Osteoblast (primary cell): ENCODE data around the gene ABCA13. TPM values are rescaled to one million over a fixed set of nuclear protein-coding genes. Genes with fewer than 3 reads are reported as not detected.

ENCODE experiments used
- DNase-seq: peaks from one replicate; pipeline ENCODE4 v3.0.0; 2011; ENCODE audit warnings: low spot score, mixed read lengths; ENCODE audit not compliant: insufficient read length; ENCODE audit errors: missing footprints
- H2AFZ ChIP-seq: 2 replicates; pipeline ENCODE4 v1.6.0; 2011; ENCODE audit warnings: mild to moderate bottlenecking, low read length
- H3K27ac ChIP-seq: 2 replicates; pipeline ENCODE4 v1.5.1; 2011; ENCODE audit warnings: mild to moderate bottlenecking, low read depth, low read length, moderate library complexity
- H3K27me3 ChIP-seq: 2 replicates; pipeline ENCODE4 v1.6.0; 2012; ENCODE audit warnings: mild to moderate bottlenecking, control low read depth, inconsistent platforms, low read length, moderate library complexity; ENCODE audit not compliant: insufficient read depth
- H3K36me3 ChIP-seq: 2 replicates; pipeline ENCODE4 v1.5.1; 2011; ENCODE audit warnings: mild to moderate bottlenecking, low read length, control low read depth, moderate library complexity; ENCODE audit not compliant: insufficient read depth
- H3K4me1 ChIP-seq: 2 replicates; pipeline ENCODE4 v1.5.1; 2011; ENCODE audit warnings: mild to moderate bottlenecking, low read length, control low read depth, moderate library complexity; ENCODE audit not compliant: insufficient read depth
- H3K4me2 ChIP-seq: 2 replicates; pipeline ENCODE4 v1.6.0; 2011; ENCODE audit warnings: mild to moderate bottlenecking, low read length; ENCODE audit not compliant: insufficient read depth
- H3K4me3 ChIP-seq: fragments of 200-600 bp; sonication (generic); 3 replicates; pipeline ENCODE4 v1.5.1; 2012; ENCODE audit warnings: mild to moderate bottlenecking, low read length, inconsistent platforms; ENCODE audit not compliant: insufficient read depth
- H3K79me2 ChIP-seq: 2 replicates; pipeline ENCODE4 v1.6.0; 2012; ENCODE audit warnings: mild to moderate bottlenecking, low read length, control low read depth, inconsistent platforms; ENCODE audit not compliant: insufficient read depth
- H3K9me3 ChIP-seq: 2 replicates; pipeline ENCODE4 v1.5.1; 2011; ENCODE audit warnings: low read depth, low read length, control low read depth
- H4K20me1 ChIP-seq: 2 replicates; pipeline ENCODE4 v1.6.0; 2012; ENCODE audit warnings: mild to moderate bottlenecking, low read length, control low read depth; ENCODE audit not compliant: insufficient read depth
- total RNA-seq: library from RNA; depleted of rRNA; stranded (reverse); fragments of >200 nt; gene quantifications from 2 replicates; pipeline ENCODE4 v1.2.3, GENCODE V29; 2012
- TF ChIP-seq, protein P1 (sequence below): IDR thresholded peaks from 2 replicates; pipeline ENCODE4 v1.5.1; 2011; ENCODE audit warnings: mild to moderate bottlenecking, low read depth, low read length, moderate library complexity; ENCODE audit errors: extremely low read depth

ABCA13 gene
- total RNA-seq, 1 donor = 3.6 TPM

DNA sequence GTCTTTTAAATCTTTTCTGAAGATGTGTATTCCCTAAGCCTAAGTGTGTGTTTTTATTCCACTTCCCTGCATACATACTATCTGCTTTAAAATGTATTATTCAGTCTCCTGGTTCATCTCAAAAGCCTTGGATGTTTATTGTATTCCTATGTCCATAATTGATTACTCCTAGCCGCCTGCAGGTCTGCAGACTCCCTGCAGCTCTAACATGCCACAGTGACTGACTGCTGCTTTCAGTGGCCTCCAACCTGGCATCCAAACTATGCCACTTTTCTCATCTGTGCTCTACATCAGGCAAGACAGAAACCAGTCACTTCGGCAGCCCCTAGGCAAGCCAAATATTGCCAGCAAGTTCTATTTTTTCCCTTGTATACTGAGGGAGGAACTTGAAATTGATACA lies 81.7 kb downstream of the ABCA13 start:
- no peak overlapping the region for H3K27ac ChIP-seq
- H3K79me2 ChIP-seq = no peaks in the 10 kb centered on the region
- no peaks in the 10 kb centered on the region for H4K20me1 ChIP-seq
- H3K4me3 ChIP-seq = no peak overlapping the region
- no peak overlapping the region for H2AFZ ChIP-seq
- H3K27me3 ChIP-seq = no peaks in the 10 kb centered on the region
- DNase-seq = no peak
- H3K36me3 ChIP-seq = no peaks in the 10 kb centered on the region
- peaks cover 15% of the 10 kb centered on the region for H3K4me1 ChIP-seq
- H3K9me3 ChIP-seq = no peaks in the 10 kb centered on the region
- H3K4me2 ChIP-seq = no peak overlapping the region
- TF ChIP-seq, protein P1, sequence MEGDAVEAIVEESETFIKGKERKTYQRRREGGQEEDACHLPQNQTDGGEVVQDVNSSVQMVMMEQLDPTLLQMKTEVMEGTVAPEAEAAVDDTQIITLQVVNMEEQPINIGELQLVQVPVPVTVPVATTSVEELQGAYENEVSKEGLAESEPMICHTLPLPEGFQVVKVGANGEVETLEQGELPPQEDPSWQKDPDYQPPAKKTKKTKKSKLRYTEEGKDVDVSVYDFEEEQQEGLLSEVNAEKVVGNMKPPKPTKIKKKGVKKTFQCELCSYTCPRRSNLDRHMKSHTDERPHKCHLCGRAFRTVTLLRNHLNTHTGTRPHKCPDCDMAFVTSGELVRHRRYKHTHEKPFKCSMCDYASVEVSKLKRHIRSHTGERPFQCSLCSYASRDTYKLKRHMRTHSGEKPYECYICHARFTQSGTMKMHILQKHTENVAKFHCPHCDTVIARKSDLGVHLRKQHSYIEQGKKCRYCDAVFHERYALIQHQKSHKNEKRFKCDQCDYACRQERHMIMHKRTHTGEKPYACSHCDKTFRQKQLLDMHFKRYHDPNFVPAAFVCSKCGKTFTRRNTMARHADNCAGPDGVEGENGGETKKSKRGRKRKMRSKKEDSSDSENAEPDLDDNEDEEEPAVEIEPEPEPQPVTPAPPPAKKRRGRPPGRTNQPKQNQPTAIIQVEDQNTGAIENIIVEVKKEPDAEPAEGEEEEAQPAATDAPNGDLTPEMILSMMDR = no peak

DNA sequence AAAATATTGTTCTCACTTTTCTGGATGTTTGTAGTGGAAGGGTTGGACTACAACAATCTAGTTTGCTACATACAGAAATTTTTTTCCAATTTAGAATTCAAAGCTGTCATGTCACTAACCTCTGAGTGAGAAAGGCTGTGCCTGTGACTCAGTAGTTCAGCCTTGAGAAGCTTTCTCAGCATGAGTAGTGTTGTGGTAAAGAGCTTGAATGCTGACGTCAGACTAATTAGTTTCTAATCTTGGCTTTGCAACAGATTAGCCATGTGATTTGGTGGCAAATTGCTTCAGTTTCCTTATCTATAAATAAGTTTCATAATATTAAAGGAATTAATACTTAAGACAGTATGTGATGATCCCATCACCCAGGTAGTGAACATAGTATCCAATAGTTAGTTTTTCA lies 83.8 kb downstream of the ABCA13 start:
- Histone ChIP-seq H3K4me1 (peaks cover 14% of the 10 kb centered on the region), H3K36me3 (no peaks in the 10 kb centered on the region), H3K4me2 (no peak overlapping the region), H3K4me3 (no peak overlapping the region), H3K79me2 (no peaks in the 10 kb centered on the region), H3K9me3 (no peaks in the 10 kb centered on the region), H3K27ac (peak overlapping the region; percentile 47), H3K27me3 (no peaks in the 10 kb centered on the region), H2AFZ (peak overlapping the region; percentile 38), H4K20me1 (no peaks in the 10 kb centered on the region)
- peak; percentile 43 for DNase-seq
- TF ChIP-seq, protein P1 = no peak

DNA sequence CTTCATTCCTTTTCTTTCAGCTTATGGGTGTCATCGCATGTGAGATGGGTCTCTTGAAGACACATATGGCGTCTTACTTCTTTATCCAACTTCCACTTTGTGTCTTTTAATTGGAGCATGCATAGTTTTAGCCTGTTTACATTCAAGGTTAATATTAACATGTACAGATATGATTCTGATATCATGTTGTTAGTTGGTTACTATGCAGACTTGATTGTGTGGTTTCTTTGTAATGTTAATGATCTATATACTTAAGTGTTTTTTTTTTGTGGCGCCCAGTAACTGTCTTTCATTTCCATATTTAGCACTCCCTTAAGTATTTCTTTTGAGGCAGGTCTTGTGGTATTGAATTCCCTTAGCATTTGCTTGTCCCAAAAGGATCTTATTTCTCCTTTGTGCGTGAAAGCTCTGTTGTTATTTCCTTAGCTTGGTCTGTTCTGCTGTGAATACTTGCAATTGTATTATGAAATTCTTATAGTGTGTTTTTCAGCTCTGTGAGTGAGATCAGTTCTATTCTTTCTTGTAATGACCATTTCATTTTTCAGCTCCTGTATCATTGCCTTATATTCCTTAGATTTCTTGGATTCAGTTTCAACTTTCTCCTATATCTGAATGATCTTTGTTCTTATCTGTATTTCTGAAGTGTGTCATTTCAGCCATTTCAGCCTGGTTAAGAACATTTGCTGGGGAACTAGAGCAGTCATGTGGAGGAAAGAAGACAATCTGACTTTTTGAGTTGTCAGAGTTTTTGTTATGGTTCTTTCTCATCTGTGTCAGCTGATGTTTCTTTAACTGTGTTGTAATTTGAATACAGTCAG lies 88.4 kb downstream of the ABCA13 start:
- Histone ChIP-seq H3K27me3 (no peaks in the 10 kb centered on the region), H3K9me3 (no peaks in the 10 kb centered on the region), H2AFZ (peak overlapping the region; percentile 3), H3K36me3 (no peaks in the 10 kb centered on the region), H3K4me3 (no peak overlapping the region), H3K27ac (no peak overlapping the region), H4K20me1 (no peaks in the 10 kb centered on the region), H3K79me2 (no peaks in the 10 kb centered on the region), H3K4me2 (no peak overlapping the region), H3K4me1 (no peaks in the 10 kb centered on the region)
- no peak for DNase-seq
- TF ChIP-seq, protein P1 = no peak

DNA sequence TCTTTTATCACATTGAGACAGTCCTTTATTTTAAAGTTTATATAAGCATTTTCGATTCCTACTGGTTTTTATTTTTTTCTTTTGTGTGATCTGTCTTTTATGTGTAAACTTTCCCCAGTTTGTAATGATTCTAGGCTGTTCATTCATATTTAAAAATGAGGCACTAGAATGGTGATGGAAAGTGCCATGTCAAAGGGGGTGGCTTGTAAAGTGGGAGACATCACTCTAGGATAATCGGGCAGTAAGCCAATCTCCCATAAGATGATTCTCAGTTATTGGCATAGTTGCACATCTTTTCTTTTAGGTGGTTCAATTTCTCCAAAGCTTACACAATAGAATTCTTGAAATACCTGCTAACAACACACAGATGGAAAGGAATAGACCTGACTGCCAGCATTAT lies 90.4 kb downstream of the ABCA13 start:
- H3K9me3 ChIP-seq = no peaks in the 10 kb centered on the region
- H3K36me3 ChIP-seq = no peaks in the 10 kb centered on the region
- no peaks in the 10 kb centered on the region for H3K27me3 ChIP-seq
- H3K27ac ChIP-seq = no peak overlapping the region
- no peak for DNase-seq
- no peaks in the 10 kb centered on the region for H3K79me2 ChIP-seq
- TF ChIP-seq, protein P1 = no peak
- H3K4me3 ChIP-seq = no peak overlapping the region
- H2AFZ ChIP-seq = no peak overlapping the region
- H3K4me2 ChIP-seq = no peak overlapping the region
- no peaks in the 10 kb centered on the region for H3K4me1 ChIP-seq
- no peaks in the 10 kb centered on the region for H4K20me1 ChIP-seq
